Peyer's patch (tissue), 4 donors: ENCODE results near the gene SFTPB.

Experiments
- CTCF ChIP-seq, 6 experiments: fragments of 450-650 bp in 4 of 6; fragments of 200-600 bp in 2 of 6; sonication (generic) in 1 of 6; IDR thresholded peaks; one replicate each; pipeline ENCODE4 v1.5.1; 2017 to 2019; ENCODE audit warnings: antibody characterized with exemption in 6 of 6, mild to moderate bottlenecking in 3 of 6, moderate library complexity in 1 of 6
- POLR2A ChIP-seq, 2 donors: fragments of 450-650 bp; IDR thresholded peaks; one replicate each; pipeline ENCODE4 v1.5.1; 2017; ENCODE audit warnings: antibody characterized with exemption in 2 of 2, mild to moderate bottlenecking in 2 of 2, moderate library complexity in 2 of 2

- TF ChIP-seq CTCF (IDR thresholded peaks at IDR 0.05): no peak
- TF ChIP-seq POLR2A (IDR thresholded peaks at IDR 0.05): peak; percentile 71 to 77
Observed at GRCh38 chr2:85611705-85612587, 56.1 kb downstream of the SFTPB start, which contains the start of gene C2orf68.
